ENCODE results near the gene PLB1.

The PLB1 gene

DNA sequence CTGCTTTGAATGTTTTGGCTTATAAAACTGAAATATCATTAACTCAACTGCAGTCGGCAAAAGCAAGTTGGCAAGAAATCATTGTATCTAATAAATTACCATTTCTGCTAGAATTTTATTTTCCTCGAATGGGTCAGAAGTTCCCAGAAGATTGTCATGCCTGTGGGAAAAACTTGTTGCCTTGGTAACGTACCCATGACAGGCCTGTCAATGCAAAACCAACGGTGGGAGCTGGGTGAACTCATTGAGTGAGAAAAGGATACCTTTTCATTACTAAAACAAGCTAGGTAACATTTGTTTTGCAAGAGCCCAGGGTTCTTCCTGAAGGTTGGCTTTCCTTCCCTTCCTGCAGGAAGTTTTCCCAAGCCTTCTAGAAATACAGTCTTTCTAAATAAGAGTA lies 9.5 kb downstream of the PLB1 start:
- Mint-ChIP-seq H3K36me3 (ENCODE audit: low read depth) (no peaks in the 10 kb centered on the region), H3K4me1 (peaks cover 22% of the 10 kb centered on the region), H3K9me3 (no peaks in the 10 kb centered on the region), H3K4me3 (no peak overlapping the region), H3K27me3 (peaks cover 6% of the 10 kb centered on the region), H3K27ac (no peak overlapping the region)
- DNase-seq (no peak), ATAC-seq (no peak)

DNA sequence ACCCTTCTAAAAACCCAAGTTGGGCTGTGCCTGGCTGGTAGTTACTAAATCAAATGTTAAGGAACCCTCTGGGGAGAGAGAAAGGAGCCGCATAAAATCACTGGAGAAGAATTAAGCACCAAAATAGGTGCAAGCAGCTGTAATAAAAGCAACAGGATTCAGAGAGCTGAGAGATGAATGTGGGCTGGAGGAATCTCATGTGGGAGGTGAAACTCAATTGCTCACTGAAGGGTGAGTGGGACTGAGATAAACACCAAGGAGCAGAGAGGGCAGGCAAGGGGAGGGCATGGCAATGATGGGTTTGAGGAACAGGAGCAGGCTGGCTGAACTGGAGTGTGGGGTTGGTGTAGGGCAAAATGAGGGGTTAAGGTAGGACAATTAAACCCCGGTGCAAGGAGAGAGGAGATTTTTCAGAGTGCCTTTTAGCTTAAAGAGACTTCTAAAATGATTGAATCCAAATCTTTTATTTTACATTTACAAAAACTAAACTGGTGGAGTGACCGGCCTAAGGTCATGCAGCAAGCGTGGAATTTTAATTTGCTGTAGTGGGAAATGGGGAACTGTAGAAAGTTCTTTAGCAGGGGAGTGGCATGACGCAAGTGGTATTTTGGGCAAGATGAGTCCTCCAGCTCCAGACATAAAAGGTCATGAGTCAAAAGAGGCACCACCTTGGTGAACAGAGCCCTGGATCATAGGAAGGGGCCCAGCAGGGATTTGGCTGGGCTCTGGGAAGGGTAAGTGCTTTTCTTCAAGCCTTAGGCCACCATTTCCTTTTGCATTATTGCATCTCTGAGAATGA lies 10.5 kb downstream of the PLB1 start:
- Mint-ChIP-seq H3K4me3 (no peak overlapping the region), H3K27ac (no peak overlapping the region), H3K4me1 (peaks cover 22% of the 10 kb centered on the region), H3K36me3 (ENCODE audit: low read depth) (no peaks in the 10 kb centered on the region), H3K9me3 (peaks cover under 1% of the 10 kb centered on the region), H3K27me3 (peaks cover 6% of the 10 kb centered on the region)
- peak; percentile 25 for ATAC-seq
- DNase-seq, result no peak

- DNase-seq, result peak; percentile 33
- peak; percentile 99 for ATAC-seq
- H3K36me3 Mint-ChIP-seq (ENCODE audit: low read depth), result peaks cover 4% of the 10 kb centered on the region
- H3K4me1 Mint-ChIP-seq, result peaks cover 22% of the 10 kb centered on the region
- H3K9me3 Mint-ChIP-seq, result peaks cover 18% of the 10 kb centered on the region
- H3K4me3 Mint-ChIP-seq, result no peak overlapping the region
- H3K27ac Mint-ChIP-seq, result no peak overlapping the region
- H3K27me3 Mint-ChIP-seq, result peaks cover 17% of the 10 kb centered on the region
These were observed 12.2 kb downstream of the PLB1 start for GRCh38 chr2:28507796-28508764.

GRCh38 chr2:28509361-28509760 lies 13.5 kb downstream of the PLB1 start:
- Mint-ChIP-seq H3K27ac (no peak overlapping the region), H3K9me3 (peaks cover 29% of the 10 kb centered on the region), H3K36me3 (ENCODE audit: low read depth) (peaks cover 4% of the 10 kb centered on the region), H3K4me3 (no peak overlapping the region), H3K27me3 (peaks cover 22% of the 10 kb centered on the region), H3K4me1 (peaks cover 22% of the 10 kb centered on the region)
- DNase-seq (no peak), ATAC-seq (no peak)

DNA sequence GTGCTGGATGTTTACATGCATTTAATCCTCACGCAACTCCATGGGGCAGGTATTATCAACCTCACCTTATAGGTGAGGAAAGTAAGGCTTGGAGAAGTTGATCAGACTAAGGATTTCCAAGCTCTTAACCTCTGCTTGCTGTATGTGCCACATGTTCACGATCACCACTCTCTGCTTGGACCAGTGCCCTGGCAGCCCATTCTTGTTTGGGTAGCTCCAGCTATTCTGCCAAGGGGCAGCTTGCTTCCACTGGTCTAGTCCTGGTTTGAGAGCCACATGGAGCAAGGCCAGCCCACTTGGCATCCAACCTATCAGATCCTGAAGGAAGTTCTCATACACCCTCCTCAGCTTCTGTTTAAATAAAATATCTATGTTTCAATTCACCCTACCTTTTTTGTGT lies 14.3 kb downstream of the PLB1 start:
- Mint-ChIP-seq H3K4me1 (peaks cover 22% of the 10 kb centered on the region), H3K4me3 (no peak overlapping the region), H3K9me3 (peaks cover 29% of the 10 kb centered on the region), H3K27me3 (peaks cover 21% of the 10 kb centered on the region), H3K36me3 (ENCODE audit: low read depth) (peaks cover 4% of the 10 kb centered on the region), H3K27ac (no peak overlapping the region)
- DNase-seq, result no peak
- ATAC-seq, result no peak

DNA sequence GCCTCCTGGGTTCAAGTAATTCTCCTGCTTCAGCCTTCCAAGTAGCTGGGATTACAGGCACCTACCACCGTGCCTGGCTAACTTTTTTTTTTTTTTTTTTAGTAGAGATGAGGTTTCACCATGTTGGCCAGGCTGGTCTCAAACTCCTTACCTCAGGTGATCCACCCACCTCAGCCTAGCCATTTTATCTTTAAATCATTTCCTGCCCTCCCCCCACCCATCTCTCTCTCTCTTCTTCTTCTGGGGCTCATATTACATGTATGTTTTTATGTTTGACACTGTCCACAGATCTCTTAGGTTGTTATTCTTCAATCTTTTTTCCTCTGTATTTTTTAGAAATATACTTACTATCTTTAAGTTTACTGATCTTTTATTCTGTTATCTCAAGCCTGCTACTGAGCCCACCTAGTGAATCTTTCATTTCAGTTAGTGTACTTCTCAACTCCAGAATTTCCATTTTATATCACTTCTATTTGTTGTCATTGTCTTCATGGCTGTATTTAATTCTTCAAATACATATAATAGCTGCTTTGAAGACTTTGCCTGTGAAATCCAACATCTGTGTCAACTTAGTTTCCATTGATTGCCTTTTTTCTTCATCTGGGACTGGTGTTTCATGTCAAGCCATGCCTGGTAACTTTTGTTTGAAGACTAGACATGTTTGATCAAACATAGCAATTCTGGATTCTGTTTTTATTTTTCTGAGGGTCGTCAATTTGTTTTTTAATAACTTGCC lies 16.2 kb downstream of the PLB1 start:
- no peak overlapping the region for H3K4me3 Mint-ChIP-seq
- no peak overlapping the region for H3K27ac Mint-ChIP-seq
- peaks cover 4% of the 10 kb centered on the region for H3K36me3 Mint-ChIP-seq (ENCODE audit: low read depth)
- H3K4me1 Mint-ChIP-seq, result peaks cover 10% of the 10 kb centered on the region
- no peak for ATAC-seq
- peaks cover 29% of the 10 kb centered on the region for H3K9me3 Mint-ChIP-seq
- peaks cover 29% of the 10 kb centered on the region for H3K27me3 Mint-ChIP-seq
- DNase-seq, result no peak

GRCh38 chr2:28512607-28512965 lies 16.7 kb downstream of the PLB1 start:
- Mint-ChIP-seq H3K4me1 (peaks cover 10% of the 10 kb centered on the region), H3K9me3 (peaks cover 29% of the 10 kb centered on the region), H3K4me3 (no peak overlapping the region), H3K36me3 (ENCODE audit: low read depth) (peaks cover 4% of the 10 kb centered on the region), H3K27ac (no peak overlapping the region), H3K27me3 (peaks cover 31% of the 10 kb centered on the region)
- DNase-seq, result no peak
- ATAC-seq, result no peak

GRCh38 chr2:28513097-28513496 lies 17.2 kb downstream of the PLB1 start:
- Mint-ChIP-seq H3K27me3 (peaks cover 36% of the 10 kb centered on the region), H3K36me3 (ENCODE audit: low read depth) (peaks cover 4% of the 10 kb centered on the region)
- no peak for ATAC-seq

DNA sequence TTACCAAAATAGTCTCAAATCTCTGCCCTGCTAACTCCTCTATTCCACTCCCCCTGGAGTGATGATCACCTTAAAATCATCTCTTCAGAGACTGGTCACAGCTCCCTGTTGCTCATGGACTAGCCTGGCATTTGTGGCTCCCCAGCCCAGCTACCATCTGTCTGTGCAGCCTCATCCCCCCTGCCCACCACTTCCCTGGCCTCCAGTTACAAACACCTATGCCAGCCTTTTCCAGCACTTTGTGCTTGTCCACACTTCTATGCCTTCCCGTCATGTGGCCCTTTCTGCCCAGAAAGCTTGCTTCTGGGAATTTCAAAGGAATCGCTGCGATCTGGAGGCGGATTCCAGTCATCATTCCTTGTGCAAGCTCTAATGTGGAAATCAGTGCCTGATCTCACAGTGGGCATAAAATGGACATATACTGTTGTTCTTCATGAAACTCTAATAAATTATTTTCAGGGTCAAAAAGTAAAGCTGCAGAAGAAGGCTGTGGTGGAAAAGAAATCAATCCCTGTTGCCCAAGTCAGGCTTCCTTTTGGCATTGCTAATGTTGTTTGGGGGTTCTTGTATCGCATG lies 19.4 kb downstream of the PLB1 start:
- Mint-ChIP-seq H3K27ac (no peak overlapping the region), H3K36me3 (ENCODE audit: low read depth) (peaks cover 4% of the 10 kb centered on the region), H3K27me3 (peaks cover 47% of the 10 kb centered on the region), H3K9me3 (peaks cover 29% of the 10 kb centered on the region), H3K4me3 (no peak overlapping the region), H3K4me1 (no peaks in the 10 kb centered on the region)
- DNase-seq (no peak), ATAC-seq (no peak)

More at GRCh38 chr2:28513097-28513496, 17.2 kb downstream of the PLB1 start:
- Mint-ChIP-seq H3K9me3 (peaks cover 29% of the 10 kb centered on the region), H3K4me3 (no peak overlapping the region), H3K4me1 (peaks cover 10% of the 10 kb centered on the region), H3K27ac (no peak overlapping the region)
- DNase-seq, result no peak

DNA sequence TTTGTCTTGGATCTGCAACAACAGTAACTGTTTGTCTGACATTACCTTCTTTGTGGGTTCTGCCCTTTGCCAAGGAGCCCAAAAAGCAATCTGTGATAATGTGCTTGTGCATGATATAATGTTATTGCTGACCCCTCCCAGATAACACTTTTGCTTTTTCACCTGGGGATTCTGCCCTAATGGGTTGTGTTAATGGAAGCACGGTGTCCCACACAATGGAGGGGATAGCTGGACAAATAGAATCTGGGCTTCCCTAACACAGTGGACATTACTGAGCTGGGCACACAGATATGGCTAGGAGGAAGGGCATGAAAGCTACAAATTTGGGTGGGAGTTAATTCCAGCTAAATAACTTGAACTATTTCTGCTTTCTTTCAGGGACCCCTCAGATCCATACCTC lies 20.6 kb downstream of the PLB1 start:
- Mint-ChIP-seq H3K36me3 (ENCODE audit: low read depth) (peaks cover 4% of the 10 kb centered on the region), H3K4me3 (no peak overlapping the region), H3K4me1 (no peaks in the 10 kb centered on the region), H3K27me3 (peaks cover 55% of the 10 kb centered on the region), H3K9me3 (peaks cover 28% of the 10 kb centered on the region), H3K27ac (no peak overlapping the region)
- no peak for ATAC-seq
- DNase-seq, result no peak

- Mint-ChIP-seq H3K4me3 (no peak overlapping the region), H3K4me1 (no peaks in the 10 kb centered on the region), H3K27ac (no peak overlapping the region), H3K27me3 (peaks cover 56% of the 10 kb centered on the region), H3K36me3 (ENCODE audit: low read depth) (peaks cover 2% of the 10 kb centered on the region), H3K9me3 (peaks cover 22% of the 10 kb centered on the region)
- DNase-seq (no peak), ATAC-seq (no peak)
These were observed 21.1 kb downstream of the PLB1 start for GRCh38 chr2:28516950-28517349.

GRCh38 chr2:28521663-28522062 lies 25.8 kb downstream of the PLB1 start:
- DNase-seq (no peak), ATAC-seq (no peak)
- Mint-ChIP-seq H3K36me3 (ENCODE audit: low read depth) (no peaks in the 10 kb centered on the region), H3K27me3 (peaks cover 64% of the 10 kb centered on the region), H3K4me1 (no peaks in the 10 kb centered on the region), H3K9me3 (no peaks in the 10 kb centered on the region), H3K4me3 (no peak overlapping the region), H3K27ac (no peak overlapping the region)

GRCh38 chr2:28522481-28522880 lies 26.6 kb downstream of the PLB1 start:
- H3K27ac Mint-ChIP-seq, result no peak overlapping the region
- no peak for ATAC-seq
- H3K4me1 Mint-ChIP-seq, result no peaks in the 10 kb centered on the region
- no peak for DNase-seq
- H3K9me3 Mint-ChIP-seq, result no peaks in the 10 kb centered on the region
- H3K36me3 Mint-ChIP-seq (ENCODE audit: low read depth), result no peaks in the 10 kb centered on the region
- H3K27me3 Mint-ChIP-seq, result peaks cover 58% of the 10 kb centered on the region
- H3K4me3 Mint-ChIP-seq, result no peak overlapping the region

DNA sequence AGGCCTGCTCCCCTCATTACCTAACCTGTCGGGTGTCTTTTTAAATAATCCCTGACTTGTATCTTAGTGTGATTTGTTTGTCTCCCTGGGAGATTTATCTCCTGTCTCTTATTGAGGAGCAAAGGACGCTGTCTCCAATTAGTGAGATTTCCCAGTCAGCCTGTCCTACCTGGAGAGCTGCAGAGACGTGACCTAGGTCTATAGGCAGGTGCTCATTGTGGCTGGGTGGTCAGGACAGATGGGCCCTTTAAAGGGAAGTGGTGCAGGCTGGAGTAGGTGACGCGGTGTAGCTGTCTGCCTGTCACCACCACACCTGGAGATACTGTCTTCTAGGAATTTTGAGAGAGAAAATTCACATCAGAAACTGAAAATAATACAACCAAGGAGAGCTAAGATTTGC lies 28.0 kb downstream of the PLB1 start:
- Mint-ChIP-seq H3K4me3 (no peak overlapping the region), H3K27me3 (peaks cover 48% of the 10 kb centered on the region), H3K27ac (no peak overlapping the region), H3K36me3 (ENCODE audit: low read depth) (no peaks in the 10 kb centered on the region), H3K4me1 (no peaks in the 10 kb centered on the region), H3K9me3 (no peaks in the 10 kb centered on the region)
- DNase-seq (no peak), ATAC-seq (no peak)

All from activated naive CD8-positive, alpha-beta T cell treated with anti-CD3 and anti-CD28 coated beads, Interleukin-2, amount 50 U/mL, for 24 hours (primary cell).